Liver (tissue), 3 donors: Measurements from ENCODE around the gene UBXN1.
"Not testable (repeated sequence)": the region's sequence is repeated elsewhere in the genome, so short reads cannot be mapped to it uniquely, and the experiment has no call there.

Experiments
- EGR1 ChIP-seq, 2 donors: IDR thresholded peaks; 2 replicates each; pipeline ENCODE4 v1.6.1; 2016 to 2018; ENCODE audit warnings: antibody characterized with exemption in 2 of 2, low read depth in 2 of 2
- GABPA ChIP-seq, 2 donors: IDR thresholded peaks in 1 of 2; conservative IDR thresholded peaks in 1 of 2; 2 replicates each; pipeline ENCODE4 v1.6.1; 2016; ENCODE audit warnings: antibody characterized with exemption in 2 of 2, mild to moderate bottlenecking in 1 of 2, moderate library complexity in 1 of 2
- HNF4A ChIP-seq, 2 donors: conservative IDR thresholded peaks; 2 replicates each; pipeline ENCODE4 v1.6.1; 2016; ENCODE audit warnings: antibody characterized with exemption in 2 of 2, mild to moderate bottlenecking in 2 of 2
- JUND ChIP-seq, 2 donors: IDR thresholded peaks; 2 replicates each; pipeline ENCODE4 v1.6.1; 2016; ENCODE audit warnings: antibody characterized with exemption in 2 of 2
- MAX ChIP-seq: IDR thresholded peaks from 2 replicates; pipeline ENCODE4 v1.6.1; 2016; ENCODE audit warnings: antibody characterized with exemption
- RAD21 ChIP-seq, 2 donors: IDR thresholded peaks; 2 replicates each; pipeline ENCODE4 v1.6.1; 2016; ENCODE audit warnings: antibody characterized with exemption in 2 of 2, mild to moderate bottlenecking in 2 of 2
- RXRA ChIP-seq, 2 donors: IDR thresholded peaks; 2 replicates each; pipeline ENCODE4 v1.6.1; 2017 to 2018; ENCODE audit warnings: antibody characterized with exemption in 2 of 2, mild to moderate bottlenecking in 1 of 2
- TAF1 ChIP-seq: conservative IDR thresholded peaks from 2 replicates; pipeline ENCODE4 v1.6.1; 2016; ENCODE audit warnings: antibody characterized with exemption, mild to moderate bottlenecking
- YY1 ChIP-seq: IDR thresholded peaks from 2 replicates; pipeline ENCODE4 v1.6.1; 2016; ENCODE audit warnings: antibody characterized with exemption, mild to moderate bottlenecking
- TF ChIP-seq, protein P1 (sequence below): fragments of 150-350 bp; IDR thresholded peaks from 2 replicates; pipeline ENCODE4 v1.5.1; 2017; ENCODE audit warnings: improper control_type of control experiment, low read depth, low read length; ENCODE audit not compliant: missing input control
- TF ChIP-seq, protein P2 (sequence below): IDR thresholded peaks from 2 replicates; pipeline ENCODE4 v1.6.1; 2016; ENCODE audit warnings: antibody characterized with exemption
- TF ChIP-seq, protein P3 (sequence below): IDR thresholded peaks from 2 replicates; pipeline ENCODE4 v1.6.1; 2016; ENCODE audit warnings: antibody characterized with exemption, mild to moderate bottlenecking
- TF ChIP-seq, protein P4 (sequence below): IDR thresholded peaks from 2 replicates; pipeline ENCODE4 v1.6.1; 2016; ENCODE audit warnings: antibody characterized with exemption
- donor health status: healthy.
- donor health status: healthy.

DNA sequence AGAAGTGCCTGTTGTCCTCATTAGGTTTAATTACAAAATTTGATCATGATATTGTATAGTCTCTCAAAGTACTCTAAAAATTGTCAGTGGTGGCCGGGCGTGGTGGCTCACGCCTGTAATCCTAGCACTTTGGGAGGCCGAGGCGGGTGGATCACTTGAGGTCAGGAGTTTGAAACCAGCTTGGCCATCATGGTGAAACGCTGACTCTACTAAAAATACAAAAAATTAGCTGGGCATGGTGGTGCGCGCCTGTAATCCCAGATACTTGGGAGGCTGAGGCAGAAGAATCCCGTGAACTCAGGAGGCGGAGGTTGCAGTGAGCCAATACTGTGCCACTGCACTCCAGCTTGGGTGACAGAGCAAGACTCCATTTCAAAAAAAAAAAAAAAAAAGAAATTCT, 3.5 kb downstream of the UBXN1 start:
- TF ChIP-seq, protein P1, sequence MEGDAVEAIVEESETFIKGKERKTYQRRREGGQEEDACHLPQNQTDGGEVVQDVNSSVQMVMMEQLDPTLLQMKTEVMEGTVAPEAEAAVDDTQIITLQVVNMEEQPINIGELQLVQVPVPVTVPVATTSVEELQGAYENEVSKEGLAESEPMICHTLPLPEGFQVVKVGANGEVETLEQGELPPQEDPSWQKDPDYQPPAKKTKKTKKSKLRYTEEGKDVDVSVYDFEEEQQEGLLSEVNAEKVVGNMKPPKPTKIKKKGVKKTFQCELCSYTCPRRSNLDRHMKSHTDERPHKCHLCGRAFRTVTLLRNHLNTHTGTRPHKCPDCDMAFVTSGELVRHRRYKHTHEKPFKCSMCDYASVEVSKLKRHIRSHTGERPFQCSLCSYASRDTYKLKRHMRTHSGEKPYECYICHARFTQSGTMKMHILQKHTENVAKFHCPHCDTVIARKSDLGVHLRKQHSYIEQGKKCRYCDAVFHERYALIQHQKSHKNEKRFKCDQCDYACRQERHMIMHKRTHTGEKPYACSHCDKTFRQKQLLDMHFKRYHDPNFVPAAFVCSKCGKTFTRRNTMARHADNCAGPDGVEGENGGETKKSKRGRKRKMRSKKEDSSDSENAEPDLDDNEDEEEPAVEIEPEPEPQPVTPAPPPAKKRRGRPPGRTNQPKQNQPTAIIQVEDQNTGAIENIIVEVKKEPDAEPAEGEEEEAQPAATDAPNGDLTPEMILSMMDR, result not testable (repeated sequence)
- not testable (repeated sequence) for TF ChIP-seq JUND (IDR thresholded peaks at IDR 0.05); MAX; RXRA (IDR thresholded peaks at IDR 0.05); YY1; RAD21 (IDR thresholded peaks at IDR 0.05); EGR1 (IDR thresholded peaks at IDR 0.05; ENCODE audit: low read depth in 2 of 2); HNF4A (conservative IDR thresholded peaks at IDR 0.05); GABPA (IDR thresholded peaks at IDR 0.05 in 1 of 2, conservative IDR thresholded peaks at IDR 0.05 in 1 of 2); TAF1
- TF ChIP-seq, protein P2, sequence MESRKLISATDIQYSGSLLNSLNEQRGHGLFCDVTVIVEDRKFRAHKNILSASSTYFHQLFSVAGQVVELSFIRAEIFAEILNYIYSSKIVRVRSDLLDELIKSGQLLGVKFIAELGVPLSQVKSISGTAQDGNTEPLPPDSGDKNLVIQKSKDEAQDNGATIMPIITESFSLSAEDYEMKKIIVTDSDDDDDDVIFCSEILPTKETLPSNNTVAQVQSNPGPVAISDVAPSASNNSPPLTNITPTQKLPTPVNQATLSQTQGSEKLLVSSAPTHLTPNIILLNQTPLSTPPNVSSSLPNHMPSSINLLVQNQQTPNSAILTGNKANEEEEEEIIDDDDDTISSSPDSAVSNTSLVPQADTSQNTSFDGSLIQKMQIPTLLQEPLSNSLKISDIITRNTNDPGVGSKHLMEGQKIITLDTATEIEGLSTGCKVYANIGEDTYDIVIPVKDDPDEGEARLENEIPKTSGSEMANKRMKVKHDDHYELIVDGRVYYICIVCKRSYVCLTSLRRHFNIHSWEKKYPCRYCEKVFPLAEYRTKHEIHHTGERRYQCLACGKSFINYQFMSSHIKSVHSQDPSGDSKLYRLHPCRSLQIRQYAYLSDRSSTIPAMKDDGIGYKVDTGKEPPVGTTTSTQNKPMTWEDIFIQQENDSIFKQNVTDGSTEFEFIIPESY, result not testable (repeated sequence)
- TF ChIP-seq, protein P3, sequence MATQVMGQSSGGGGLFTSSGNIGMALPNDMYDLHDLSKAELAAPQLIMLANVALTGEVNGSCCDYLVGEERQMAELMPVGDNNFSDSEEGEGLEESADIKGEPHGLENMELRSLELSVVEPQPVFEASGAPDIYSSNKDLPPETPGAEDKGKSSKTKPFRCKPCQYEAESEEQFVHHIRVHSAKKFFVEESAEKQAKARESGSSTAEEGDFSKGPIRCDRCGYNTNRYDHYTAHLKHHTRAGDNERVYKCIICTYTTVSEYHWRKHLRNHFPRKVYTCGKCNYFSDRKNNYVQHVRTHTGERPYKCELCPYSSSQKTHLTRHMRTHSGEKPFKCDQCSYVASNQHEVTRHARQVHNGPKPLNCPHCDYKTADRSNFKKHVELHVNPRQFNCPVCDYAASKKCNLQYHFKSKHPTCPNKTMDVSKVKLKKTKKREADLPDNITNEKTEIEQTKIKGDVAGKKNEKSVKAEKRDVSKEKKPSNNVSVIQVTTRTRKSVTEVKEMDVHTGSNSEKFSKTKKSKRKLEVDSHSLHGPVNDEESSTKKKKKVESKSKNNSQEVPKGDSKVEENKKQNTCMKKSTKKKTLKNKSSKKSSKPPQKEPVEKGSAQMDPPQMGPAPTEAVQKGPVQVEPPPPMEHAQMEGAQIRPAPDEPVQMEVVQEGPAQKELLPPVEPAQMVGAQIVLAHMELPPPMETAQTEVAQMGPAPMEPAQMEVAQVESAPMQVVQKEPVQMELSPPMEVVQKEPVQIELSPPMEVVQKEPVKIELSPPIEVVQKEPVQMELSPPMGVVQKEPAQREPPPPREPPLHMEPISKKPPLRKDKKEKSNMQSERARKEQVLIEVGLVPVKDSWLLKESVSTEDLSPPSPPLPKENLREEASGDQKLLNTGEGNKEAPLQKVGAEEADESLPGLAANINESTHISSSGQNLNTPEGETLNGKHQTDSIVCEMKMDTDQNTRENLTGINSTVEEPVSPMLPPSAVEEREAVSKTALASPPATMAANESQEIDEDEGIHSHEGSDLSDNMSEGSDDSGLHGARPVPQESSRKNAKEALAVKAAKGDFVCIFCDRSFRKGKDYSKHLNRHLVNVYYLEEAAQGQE, result not testable (repeated sequence)
- TF ChIP-seq, protein P4, sequence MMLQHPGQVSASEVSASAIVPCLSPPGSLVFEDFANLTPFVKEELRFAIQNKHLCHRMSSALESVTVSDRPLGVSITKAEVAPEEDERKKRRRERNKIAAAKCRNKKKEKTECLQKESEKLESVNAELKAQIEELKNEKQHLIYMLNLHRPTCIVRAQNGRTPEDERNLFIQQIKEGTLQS, result not testable (repeated sequence)
